Endometrium (tissue), 2 donors: ENCODE results near the gene CARS2.
"Not testable (repeated sequence)": the region's sequence is repeated elsewhere in the genome, so short reads cannot be mapped to it uniquely, and the experiment has no call there.

Experiments used
- FAIRE-seq: peaks from 2 replicates; lab custom pipeline; 2012; peaks lifted over from hg19 to GRCh38; lab: Jason Lieb, UNC
- donor health status: control.
- donor health status: control.

The CARS2 gene

DNA sequence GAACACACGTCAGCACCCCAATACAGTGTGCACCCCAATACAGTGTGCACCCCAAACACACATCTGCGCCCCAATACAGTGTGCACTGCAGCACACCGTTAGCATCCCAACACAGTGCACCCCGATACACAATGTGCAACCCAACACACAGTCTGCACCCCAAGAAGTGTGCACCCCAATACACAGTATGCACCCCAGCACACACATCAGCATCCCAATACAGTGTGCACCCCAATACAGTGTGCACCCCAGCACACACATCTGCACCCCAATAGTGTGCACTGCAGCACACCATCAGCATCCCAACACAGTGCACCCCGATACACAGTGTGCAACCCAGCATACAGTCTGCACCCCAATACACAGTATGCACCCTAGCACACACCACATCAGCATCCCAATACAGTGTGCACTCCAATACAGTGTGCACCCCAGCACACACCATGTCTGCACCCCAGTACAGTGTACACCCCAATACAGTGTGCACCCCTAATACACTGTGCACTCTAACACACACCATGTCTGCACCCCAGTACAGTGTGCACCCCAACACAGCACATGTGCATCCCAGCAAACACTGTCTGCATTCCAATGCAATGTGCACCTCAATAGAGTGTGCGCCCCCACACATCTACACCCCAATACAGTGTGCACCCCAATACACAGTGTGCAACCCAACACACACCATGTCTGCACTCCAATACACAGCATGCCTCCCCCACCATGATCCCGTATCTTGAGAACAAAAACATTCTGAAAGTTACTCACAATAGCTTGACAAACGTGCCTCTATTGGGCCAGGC, 855 bp upstream of the CARS2 start:
- no peak for FAIRE-seq

GRCh38 chr13:110705356-110705825, 525 bp downstream of the CARS2 start:
- FAIRE-seq = no peak

DNA sequence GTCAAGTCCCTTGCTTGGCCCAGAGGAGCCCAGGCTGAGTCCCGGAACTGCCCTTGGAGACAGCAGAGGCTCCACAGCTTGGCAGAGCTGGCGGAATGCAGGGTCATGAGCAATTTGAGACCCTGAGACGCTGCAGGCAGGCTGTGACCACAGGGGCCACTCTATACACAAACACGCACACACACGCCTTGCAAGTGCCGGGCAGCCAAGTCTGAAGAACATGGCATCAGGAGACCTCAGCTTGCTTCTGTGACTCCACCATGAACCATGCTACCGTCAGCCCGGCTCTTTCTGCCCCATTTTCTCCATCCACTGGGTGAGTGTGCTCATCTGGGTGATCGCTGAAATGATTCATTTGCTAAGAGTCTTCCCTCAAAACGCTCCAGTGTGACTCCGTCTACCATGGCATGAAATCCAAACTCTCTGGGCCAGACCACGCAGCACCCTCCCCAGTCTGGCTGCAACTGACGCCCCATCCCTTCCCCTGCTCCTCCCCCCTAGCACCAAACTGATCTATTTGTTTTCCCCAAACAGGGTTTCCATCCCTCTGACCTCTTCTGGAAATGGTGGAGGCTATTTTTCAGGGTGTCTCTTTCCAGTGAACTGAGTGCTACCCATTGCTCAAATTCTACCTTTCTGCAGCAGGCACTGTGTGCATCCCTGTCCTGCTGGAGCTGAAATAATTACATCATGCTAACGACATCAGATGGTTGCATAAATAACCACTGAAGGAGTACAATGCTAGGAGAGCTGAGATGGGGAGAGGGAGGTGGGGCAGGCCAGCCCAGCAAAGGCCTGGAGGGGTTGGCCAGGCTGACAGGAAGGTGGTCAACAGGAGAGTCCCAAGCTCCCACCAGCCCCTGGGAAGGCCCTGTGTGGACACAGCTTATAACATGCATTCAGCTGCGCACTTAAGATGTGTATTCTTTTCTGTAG, 3.1 kb downstream of the CARS2 start:
- no peak for FAIRE-seq

DNA sequence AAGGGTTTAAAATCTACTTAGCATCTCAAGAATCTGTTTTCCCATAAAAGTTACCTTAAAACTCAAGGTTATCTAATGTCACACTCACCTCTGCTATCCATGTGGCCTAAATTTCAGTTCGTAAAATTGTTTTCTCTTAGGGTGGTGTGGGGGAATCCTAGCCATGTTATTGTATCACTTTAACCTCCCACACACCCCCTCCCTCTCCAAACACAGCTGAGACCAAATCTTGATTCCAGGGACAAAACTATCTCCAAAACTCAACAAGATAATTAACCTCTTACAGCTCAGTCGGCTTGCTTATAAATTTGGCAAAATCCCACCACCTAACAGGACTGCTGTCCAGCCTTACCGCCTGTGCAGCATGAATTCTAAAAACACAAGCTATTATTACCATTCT, 3.8 kb downstream of the CARS2 start:
- FAIRE-seq = no peak

- not testable (repeated sequence) for FAIRE-seq
Observed at GRCh38 chr13:110701061-110701460, 4.9 kb downstream of the CARS2 start.

DNA sequence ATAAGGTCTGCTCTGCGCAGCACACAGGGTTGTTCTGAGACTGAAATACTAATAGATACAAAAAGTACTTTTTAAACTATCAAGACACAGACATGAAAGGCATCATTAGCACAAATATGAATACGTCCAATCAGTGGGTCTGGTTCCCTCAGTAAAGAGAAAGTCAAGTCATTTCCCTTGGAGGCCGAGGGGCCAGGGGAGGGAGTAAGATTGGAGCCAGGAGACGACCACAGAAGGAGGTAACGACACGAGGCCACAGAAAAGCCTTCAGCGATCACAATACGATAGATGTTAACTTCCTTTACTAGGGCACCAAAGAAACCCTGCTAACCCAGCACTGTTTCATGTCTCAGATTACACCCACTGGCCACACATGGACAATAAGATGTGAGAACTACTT, 5.3 kb downstream of the CARS2 start:
- FAIRE-seq = no peak

DNA sequence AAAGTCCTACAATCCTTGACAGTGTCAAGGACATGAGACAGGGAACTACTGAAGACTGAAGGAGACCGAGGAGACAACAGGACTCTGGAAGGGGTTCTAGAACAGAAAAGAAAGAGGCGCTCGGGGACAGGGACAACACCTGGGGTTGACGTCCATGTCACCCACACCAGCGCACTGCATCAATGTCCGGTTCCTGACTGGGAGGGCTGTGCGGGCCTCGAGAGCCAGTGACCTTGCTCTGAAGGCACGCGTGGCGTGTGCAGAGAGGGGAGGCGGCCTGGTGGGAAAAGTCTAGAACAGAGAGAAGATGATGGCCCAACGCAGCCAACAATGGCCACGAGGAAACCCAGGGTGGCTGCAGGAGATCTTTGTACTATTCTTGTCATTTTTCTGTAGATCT, 5.7 kb downstream of the CARS2 start:
- no peak for FAIRE-seq

DNA sequence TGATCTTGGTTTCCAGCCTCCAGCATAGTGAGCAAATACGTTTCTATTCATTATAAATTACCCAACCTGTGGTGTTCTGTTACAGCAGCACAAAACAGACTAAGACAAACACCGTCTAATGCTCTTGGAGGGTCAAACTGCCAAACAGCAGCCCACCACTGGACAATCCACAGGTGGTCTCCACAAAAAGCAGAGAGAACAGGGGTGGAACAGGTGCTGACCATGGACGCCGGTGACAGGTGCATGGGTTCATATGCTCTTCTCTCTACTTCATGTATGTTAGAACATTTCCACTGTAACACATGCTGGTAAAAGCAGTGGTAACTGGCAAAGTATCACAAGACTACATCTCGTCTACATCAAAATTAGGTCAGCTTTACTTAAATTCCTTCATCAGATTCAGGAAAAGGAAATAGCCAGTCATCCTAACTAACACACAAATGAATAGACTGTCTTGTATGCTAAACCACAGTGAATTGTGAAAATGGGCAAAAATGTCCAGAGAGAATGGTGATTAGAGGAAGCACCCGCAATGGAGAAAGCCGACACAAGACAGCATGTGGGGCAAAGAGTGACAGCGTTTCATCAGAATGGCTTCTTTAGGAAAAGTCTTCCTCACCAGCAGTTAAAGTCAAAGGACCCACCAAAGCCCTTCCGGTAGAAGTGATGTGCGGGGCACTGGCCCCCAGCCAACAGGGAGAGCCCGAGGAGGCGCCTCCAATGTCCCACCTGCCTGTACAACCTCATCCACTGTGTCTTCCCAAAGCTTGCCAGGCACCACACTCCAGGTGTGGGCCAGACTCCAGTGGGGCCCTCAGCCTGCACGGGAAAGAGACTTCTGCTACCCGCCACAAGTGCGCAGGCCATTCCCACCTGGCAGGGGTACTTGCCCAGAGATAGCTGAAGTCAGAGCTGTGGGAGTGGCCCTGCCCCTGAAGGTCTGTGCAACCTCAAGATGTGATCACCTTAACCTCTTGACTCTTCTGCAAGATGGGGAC, 6.5 kb downstream of the CARS2 start:
- no peak for FAIRE-seq

- FAIRE-seq = no peak
Observed at GRCh38 chr13:110698689-110699088, 7.2 kb downstream of the CARS2 start.

- no peak for FAIRE-seq
Observed at GRCh38 chr13:110697842-110698241, 8.1 kb downstream of the CARS2 start.

- FAIRE-seq = no peak
Observed at GRCh38 chr13:110696776-110697175, 9.1 kb downstream of the CARS2 start.

GRCh38 chr13:110695774-110696173, 10.1 kb downstream of the CARS2 start:
- FAIRE-seq = not testable (repeated sequence)

- FAIRE-seq = no peak
Observed at GRCh38 chr13:110690516-110690915, 15.4 kb downstream of the CARS2 start.

DNA sequence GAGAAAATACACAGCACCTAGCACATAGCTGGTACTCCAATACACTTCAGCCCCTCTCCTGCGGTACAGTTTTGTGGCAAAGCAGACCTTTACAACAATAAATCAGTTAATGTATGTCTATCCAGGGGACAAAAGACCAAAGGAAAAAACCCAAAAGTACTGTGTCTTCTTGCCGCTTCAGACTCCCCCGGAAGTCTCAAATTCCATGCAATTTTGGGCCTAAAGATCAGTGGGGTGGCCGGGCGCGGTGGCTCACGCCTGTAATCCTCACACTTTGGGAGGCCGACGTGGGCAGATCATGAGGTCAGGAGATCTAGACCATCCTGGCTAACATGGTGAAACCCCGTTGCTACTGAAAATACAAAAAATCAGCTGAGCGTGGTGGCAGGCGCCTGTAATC, 16.2 kb downstream of the CARS2 start:
- no peak for FAIRE-seq

GRCh38 chr13:110689041-110689440, 16.9 kb downstream of the CARS2 start:
- FAIRE-seq = no peak

GRCh38 chr13:110687736-110688135, 18.2 kb downstream of the CARS2 start:
- no peak for FAIRE-seq

DNA sequence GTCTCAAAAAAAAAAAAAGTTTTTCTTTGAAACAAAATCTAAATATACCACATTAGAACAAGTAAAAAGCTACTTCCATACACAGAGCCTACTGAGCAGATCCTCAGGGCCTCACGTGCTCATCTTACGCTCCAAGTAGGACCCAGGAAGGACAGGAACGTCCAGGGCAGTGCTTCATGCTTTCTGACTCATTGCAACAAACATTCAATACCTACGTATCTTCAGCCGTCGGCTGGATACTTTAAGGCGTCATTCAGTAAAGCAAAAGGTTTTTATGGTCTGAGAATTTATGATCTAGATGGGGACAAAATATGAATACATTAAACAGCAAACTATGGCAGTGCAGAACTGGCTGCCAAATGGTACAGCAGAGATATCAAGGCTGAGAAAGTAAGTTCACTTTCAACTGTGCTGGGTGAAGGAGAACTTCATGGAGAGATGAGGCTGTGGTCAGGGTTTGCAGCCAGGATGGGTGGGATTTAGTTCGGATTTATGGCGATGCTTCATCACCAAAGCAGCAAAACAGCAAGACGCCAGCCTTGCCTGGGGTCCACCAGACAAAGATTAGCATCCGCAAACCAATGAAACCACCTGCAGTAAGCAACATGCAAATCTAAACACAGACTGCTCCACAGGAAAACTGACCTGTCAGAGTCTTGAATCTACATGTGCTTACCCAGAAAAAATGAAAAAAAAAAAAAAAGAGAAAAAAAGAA, 20.5 kb downstream of the CARS2 start:
- no peak for FAIRE-seq

DNA sequence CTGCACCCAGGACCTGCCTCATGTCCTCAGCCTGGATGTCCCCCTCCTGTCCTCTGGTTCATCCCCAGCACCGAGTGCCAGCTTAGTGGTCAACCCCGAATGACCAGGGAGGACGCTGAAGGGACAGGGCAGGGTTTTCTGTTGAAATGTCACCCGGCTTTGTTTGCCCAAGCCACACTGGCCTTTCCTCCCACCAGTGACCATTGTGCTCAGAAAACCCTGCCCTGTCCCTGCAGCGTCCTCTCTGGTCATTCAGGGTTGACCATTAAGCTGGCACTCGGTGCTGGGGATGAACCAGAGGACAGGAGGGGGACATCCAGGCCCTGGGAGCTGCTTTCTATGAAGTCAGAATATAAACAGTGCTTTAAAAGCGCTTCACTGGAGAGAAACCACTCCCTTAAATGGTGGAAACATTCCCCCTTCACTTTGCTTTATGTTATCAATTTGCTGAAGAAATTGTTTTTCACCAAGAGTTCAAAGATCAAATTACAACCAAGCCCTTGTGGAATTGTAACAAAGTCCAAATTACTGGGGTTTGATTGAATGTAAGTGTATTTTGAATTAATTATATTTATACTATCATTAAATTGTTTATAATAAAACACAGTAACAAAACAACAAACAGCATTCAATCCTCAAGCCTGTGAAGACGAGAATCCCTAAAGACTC, 21.4 kb downstream of the CARS2 start:
- peak; percentile 99 for FAIRE-seq

- no peak for FAIRE-seq
Observed at GRCh38 chr13:110683921-110684320, 22.0 kb downstream of the CARS2 start.

GRCh38 chr13:110683203-110683883, 22.6 kb downstream of the CARS2 start:
- FAIRE-seq = no peak
